Right lobe of liver (tissue), 4 donors: ENCODE data around the gene PRSS48.
"Not testable (repeated sequence)": the region's sequence is repeated elsewhere in the genome, so short reads cannot be mapped to it uniquely, and the experiment has no call there.

ENCODE experiments used
- CTCF ChIP-seq, 4 donors: fragments of 200-600 bp in 3 of 4; fragments of 450-650 bp in 1 of 4; IDR thresholded peaks; one replicate each; pipeline versions ENCODE4 v1.5.1 to v1.8.0; 2016 to 2022; ENCODE audit warnings: antibody characterized with exemption in 4 of 4, mild to moderate bottlenecking in 2 of 4
- POLR2A ChIP-seq: fragments of 450-650 bp; IDR thresholded peaks from one replicate; pipeline ENCODE4 v1.6.1; 2017; ENCODE audit warnings: antibody characterized with exemption, mild to moderate bottlenecking
- donor health status: DM: no; HTN: no; CAD: no.
- donor health status: DM: no; HTN: no; CAD: no.
- donor health status: DM: no; HTN: yes; CAD: no.

- not testable (repeated sequence) for TF ChIP-seq CTCF (IDR thresholded peaks at IDR 0.05); POLR2A
These were observed 8.1 kb upstream of the PRSS48 start for GRCh38 chr4:151268905-151269304.
